Activated CD4-positive, alpha-beta T cell treated with anti-CD3 and anti-CD28 coated beads, Interleukin-2, amount 50 U/mL, for 48 hours (primary cell): Measurements from ENCODE around the gene GPR37L1.
"Not testable (repeated sequence)": the region's sequence is repeated elsewhere in the genome, so short reads cannot be mapped to it uniquely, and the experiment has no call there.

Experiments used
- DNase-seq, 2 experiments: peaks; one replicate each; pipeline ENCODE4 v3.0.0-alpha.2; 2020

Gene GPR37L1

GRCh38 chr1:202107801-202108731 is 14.7 kb upstream of the GPR37L1 start:
- no peak for DNase-seq

DNA sequence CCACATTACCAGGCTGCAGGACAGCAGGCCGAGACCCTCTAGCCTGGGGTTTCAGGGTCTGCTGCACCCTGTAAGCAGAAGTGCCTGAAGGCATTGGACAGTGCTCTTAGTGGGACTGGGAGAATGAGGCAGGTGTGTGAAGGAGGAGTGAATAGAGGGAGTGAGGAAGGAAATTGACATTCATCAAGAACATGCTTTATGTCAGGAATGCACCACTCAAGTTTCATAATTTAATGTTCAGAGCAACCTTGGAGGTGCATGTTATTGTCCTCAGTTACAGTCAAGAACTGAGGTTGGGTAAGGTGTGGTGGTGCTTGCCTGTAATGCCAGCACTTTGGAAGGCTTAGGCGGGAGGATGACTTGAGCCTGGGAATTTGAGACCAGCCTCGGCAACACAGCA is 11.7 kb upstream of the GPR37L1 start:
- DNase-seq: no peak

DNA sequence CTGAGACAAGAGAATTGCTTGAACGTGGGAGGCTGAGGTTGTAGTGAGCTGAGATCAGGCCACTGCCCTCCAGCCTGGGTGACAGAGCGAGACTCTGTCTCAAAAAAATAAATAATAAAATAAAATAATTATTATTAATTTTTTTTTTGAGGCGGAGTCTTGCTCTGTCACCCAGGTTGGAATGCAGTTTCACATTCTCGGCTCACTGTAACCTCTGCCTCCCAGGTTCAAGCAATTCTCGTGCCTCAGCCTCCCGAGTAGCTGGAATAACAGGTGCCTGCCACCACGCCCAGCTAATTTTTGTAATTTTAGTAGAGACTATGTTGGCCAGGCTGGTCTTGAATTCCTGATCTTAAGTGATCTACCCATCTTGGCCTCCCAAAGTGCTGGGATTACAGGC is 11.1 kb upstream of the GPR37L1 start:
- not testable (repeated sequence) for DNase-seq

DNA sequence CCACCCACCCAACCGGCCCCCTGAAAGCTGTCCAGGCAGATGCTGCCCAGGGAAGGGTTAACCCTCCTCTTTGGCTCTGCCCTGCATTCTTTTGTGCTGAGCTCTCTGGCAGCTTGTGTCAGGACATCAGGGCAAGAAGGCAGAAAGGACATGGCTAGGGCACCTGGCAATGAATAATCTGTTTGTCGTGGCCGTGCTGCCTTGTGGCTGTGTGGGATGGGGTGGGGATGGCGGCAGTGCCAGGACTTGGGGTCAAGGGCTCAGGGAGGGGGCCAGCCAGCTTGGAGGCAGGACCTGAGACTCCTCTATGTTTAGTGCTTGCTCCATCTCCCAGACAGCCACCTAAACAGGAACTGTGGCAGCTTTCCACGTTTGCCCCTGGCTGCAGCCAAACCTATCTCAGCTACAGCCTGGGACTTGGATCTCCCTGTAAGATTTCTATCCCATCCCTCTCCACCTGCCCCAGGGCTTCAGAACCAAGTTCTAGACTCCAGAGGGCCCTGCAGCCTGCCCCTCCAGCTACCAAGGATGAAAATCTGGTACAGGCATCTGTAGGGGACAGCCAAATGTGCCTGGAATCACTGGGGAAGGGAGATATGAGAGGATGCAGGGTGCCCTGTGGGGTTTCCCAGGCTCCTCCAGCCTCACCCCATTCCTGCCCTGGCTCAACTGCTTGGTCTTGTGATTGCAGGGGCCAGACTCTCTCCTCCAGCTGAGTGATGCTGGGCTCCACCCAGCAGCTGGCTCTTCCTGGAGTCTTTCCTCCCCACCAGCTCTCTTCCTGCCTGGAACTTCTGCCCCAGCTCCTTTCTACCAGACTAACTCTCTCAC is 9.6 kb upstream of the GPR37L1 start:
- no peak for DNase-seq

DNA sequence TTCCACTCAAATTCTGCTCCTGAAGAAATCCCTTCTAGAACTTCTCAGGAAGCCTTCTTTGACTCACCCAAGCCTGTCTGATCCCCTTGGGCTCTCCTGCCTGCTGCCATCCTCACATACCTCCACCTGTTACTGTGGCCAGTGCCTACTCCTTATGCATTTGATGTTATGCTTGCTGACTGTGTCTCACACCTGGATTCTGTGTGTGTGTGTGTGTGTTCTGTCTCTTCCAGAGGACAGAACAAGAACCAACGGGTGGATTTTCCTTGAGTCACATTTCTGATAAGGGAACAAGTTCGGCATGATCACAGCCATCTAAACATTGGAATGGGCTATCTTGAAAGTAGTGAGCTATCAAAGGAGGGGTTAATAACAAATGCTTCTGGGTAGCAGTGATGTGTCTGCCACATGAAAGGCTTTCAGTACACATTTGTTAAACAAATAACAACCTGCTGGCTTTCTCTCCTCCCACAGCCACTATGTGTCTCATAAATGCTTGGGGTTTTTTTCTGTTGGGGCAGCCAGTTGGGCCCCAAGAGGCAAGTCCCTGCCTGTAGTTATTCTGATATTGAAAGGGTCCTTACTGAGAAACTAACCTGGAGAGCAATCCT is 8.9 kb upstream of the GPR37L1 start:
- DNase-seq: no peak

GRCh38 chr1:202116287-202116686 is 6.4 kb upstream of the GPR37L1 start:
- no peak for DNase-seq

DNA sequence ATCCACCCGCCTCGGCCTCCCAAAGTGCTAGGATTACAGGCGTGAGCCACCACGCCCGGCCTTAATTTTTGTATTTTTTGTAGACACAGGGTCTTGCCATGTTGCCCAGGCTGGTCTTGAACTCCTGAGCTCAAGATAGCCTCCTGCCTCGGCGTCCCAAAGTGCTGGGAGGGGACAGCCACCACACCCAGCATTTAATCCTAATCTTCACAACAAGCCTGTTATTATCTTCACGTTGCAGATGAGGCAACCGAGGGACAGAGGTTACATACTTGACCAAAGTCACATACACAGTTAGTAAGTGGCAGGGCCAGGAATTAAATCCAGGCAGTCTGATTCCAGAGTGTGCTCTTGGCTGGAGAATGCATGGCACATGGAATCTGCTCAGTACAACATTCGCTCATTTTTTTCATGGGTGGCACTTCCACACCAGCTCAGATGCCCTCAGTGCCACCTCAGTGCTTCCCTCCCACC is 4.8 kb upstream of the GPR37L1 start:
- DNase-seq: no peak

GRCh38 chr1:202121006-202121405 is 1.7 kb upstream of the GPR37L1 start:
- no peak for DNase-seq

GRCh38 chr1:202123336-202123813 is 658 bp downstream of the GPR37L1 start:
- no peak for DNase-seq

GRCh38 chr1:202124142-202124541 is 1.4 kb downstream of the GPR37L1 start:
- DNase-seq: no peak

DNA sequence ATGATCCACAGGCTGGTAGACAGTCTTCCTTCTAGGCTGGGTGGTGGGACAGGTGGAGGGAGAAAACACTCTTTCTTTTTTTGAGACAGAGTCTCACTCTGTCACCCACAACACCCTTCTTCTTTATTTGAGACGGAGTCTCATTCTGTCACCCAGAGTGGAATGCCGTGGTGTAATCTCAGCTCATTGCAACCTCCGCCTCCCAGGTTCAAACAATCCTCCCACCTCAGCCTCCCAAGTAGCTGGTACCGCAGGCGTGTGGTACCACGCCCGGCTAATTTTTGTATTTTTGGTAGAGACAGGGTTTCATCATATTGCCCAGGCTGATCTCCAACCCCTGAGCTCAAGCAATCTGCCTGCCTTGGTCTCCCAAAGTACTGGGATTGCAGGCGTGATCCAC is 2.9 kb downstream of the GPR37L1 start:
- DNase-seq: no peak

GRCh38 chr1:202126426-202126825 is 3.7 kb downstream of the GPR37L1 start:
- no peak for DNase-seq

GRCh38 chr1:202127061-202127460 is 4.3 kb downstream of the GPR37L1 start:
- no peak for DNase-seq

GRCh38 chr1:202127836-202128622 is 5.3 kb downstream of the GPR37L1 start:
- DNase-seq: no peak

DNA sequence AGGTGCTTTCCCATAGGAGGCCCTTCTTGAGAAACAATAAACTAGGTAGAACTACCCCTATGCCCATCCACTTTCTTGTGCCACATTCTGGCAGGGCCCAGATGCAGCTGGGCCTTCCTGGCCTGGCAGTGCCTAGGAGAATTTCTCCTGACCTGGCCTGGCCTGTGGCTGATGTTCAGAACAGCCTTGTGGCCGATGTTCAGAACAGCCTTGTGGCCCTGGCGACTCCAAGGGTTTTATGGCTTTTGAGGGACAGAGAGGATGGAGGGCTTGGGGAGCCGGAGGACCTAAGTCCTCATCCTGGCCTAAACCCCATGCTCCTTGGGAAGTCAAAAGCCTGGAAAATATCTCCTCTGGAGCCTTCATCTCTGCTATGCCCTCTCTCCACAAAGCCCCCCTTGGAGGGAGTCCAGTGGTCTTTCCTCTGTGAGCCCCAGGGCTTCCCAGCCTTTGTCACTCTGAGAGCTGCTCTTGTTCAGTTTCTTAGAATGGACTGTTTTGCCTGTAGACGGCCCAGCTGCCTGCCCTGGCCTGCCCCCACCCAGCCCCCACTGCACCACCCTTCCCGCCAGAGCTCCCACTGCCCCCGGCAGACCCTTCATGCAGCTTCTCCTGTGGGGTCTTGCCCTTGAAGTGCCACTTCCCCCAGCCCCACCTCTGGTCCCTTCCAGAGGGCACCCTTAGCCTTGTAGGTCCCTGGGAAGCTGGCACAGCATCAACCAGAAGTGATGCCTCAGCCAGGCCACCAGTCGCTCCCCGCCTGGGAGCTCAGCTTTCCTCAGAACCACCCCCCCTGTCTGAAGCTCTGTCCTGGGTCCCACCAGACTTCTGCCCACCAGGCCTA is 7.0 kb downstream of the GPR37L1 start:
- no peak for DNase-seq

GRCh38 chr1:202130297-202130721 is 7.6 kb downstream of the GPR37L1 start:
- DNase-seq: no peak

GRCh38 chr1:202130816-202131522 is 8.3 kb downstream of the GPR37L1 start:
- no peak for DNase-seq

DNA sequence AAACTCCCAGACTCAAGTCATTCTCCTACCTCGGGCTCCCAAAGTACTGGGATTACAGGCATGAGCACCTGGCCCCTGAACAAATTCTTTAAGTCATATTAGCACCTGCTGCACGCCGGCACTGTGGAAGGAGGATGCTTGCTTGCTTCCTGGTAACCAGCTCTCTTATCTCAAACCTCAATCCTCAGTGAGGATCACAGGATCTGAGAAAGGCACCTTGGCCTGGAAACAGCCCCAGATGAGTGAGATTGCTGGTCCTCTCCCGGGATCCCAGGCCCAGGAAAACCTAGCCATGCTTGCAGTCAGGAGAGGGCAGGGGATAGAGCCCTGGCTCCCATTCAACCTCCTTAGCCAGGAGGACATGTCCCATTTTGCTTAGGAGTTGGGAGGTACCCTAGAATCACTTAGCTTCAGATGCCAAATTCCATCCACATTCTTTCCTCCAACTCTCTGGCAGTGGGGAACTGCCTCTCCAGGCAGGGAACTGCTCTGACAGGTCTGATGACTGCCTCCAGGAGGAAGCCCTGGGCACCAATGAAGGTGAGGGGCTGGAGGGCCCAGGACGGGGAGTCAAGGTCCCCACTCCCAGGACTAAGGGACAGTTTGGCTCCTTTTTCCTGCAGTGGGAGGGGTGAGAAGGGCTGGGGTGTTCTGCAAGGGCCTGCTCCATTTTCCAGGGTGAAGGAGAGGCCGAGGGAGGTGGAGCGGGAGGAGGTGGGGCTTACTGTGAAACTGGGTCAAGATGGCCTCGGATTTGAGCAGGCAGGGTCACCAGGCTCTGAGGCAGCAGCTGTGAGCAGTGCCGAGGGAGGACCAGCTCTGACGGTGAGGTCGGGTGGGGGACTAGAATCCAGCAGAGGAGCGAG is 9.5 kb downstream of the GPR37L1 start:
- no peak for DNase-seq

- no peak for DNase-seq
Measured at GRCh38 chr1:202133001-202133400, 10.3 kb downstream of the GPR37L1 start.

- DNase-seq: no peak
Measured at GRCh38 chr1:202133496-202133895, 10.8 kb downstream of the GPR37L1 start.
